Lower lobe of right lung (tissue), 2 donors: ENCODE data around the gene CEACAM18. TPM values are rescaled to one million over a fixed set of nuclear protein-coding genes. Genes with fewer than 3 reads are reported as not detected.
"Not testable (repeated sequence)": the region's sequence is repeated elsewhere in the genome, so short reads cannot be mapped to it uniquely, and the experiment has no call there.

Experiments used
- ATAC-seq, 2 donors: fragments of 200-7000 bp; cut with Tn5 transposase; one replicate each; pipeline ENCODE4 v1.9.1; 2020 to 2022; ENCODE audit warnings: mild to moderate bottlenecking in 2 of 2, moderate library complexity in 2 of 2
- DNase-seq: peaks from one replicate; pipeline ENCODE4 v3.0.0-alpha.2; 2020
- H3K27ac ChIP-seq: fragments of 200-600 bp; one replicate; pipeline ENCODE4 v1.8.0; 2022
- H3K27me3 ChIP-seq: fragments of 200-600 bp; one replicate; pipeline ENCODE4 v1.8.0; 2022; ENCODE audit warnings: low read depth
- H3K36me3 ChIP-seq: fragments of 200-600 bp; one replicate; pipeline ENCODE4 v1.8.0; 2022; ENCODE audit warnings: mild to moderate bottlenecking
- H3K4me1 ChIP-seq: fragments of 200-600 bp; one replicate; pipeline ENCODE4 v1.8.0; 2022
- H3K4me3 ChIP-seq: fragments of 200-600 bp; one replicate; pipeline ENCODE4 v1.8.0; 2022; ENCODE audit warnings: mild to moderate bottlenecking
- H3K9me3 ChIP-seq: fragments of 200-600 bp; one replicate; pipeline ENCODE4 v1.8.0; 2022
- intact Hi-C: fragments of 100-400 bp; cut with DNase I; formaldehyde crosslinking; loops from one replicate; pipeline ENCODE4 v1.11.0; 2022
- total RNA-seq: library from RNA; stranded (reverse); fragmentation: NEBNext Ultra II Directional; extraction: Animal tissue kit (Norgen Biotek cat#: 25700); gene quantifications from one replicate; pipeline ENCODE4 v1.2.1, GENCODE V29; 2021
- TF ChIP-seq, protein P1 (sequence below): fragments of 200-600 bp; IDR thresholded peaks from one replicate; pipeline ENCODE4 v1.8.0; 2022; ENCODE audit warnings: antibody characterized with exemption, mild to moderate bottlenecking
- donor health status: DM: no; HTN: yes; CAD: no; lungs with severe emphysema.

CEACAM18 gene
- total RNA-seq, 1 donor from 2014 or later, result not detected

DNA sequence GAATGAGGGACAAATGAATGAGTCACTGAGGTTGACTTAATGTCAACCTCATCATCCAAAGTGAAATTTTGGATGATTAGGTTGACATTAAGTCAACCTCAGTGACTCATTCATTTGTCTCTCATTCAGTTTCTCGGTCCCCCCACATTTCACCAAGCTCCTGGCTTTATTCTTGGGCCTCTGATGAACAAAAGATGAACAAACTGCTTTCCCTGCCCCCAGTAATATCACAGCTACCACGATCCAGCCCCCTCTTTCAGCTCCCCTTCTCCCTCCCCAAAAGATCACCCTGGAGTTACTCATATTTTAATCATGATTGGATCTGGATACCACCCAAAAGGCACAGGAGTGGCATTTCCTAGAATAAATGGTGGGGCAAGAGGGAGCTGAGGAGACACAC lies 10.8 kb downstream of the CEACAM18 start:
- ATAC-seq (no peak), DNase-seq (no peak)
- peaks cover 7% of the 10 kb centered on the region for H3K4me1 ChIP-seq
- no peak overlapping the region for H3K27ac ChIP-seq
- H3K36me3 ChIP-seq, result no peaks in the 10 kb centered on the region
- intact Hi-C loops, result no loop called here
- H3K9me3 ChIP-seq, result no peaks in the 10 kb centered on the region
- peaks cover 5% of the 10 kb centered on the region for H3K27me3 ChIP-seq
- TF ChIP-seq, protein P1, sequence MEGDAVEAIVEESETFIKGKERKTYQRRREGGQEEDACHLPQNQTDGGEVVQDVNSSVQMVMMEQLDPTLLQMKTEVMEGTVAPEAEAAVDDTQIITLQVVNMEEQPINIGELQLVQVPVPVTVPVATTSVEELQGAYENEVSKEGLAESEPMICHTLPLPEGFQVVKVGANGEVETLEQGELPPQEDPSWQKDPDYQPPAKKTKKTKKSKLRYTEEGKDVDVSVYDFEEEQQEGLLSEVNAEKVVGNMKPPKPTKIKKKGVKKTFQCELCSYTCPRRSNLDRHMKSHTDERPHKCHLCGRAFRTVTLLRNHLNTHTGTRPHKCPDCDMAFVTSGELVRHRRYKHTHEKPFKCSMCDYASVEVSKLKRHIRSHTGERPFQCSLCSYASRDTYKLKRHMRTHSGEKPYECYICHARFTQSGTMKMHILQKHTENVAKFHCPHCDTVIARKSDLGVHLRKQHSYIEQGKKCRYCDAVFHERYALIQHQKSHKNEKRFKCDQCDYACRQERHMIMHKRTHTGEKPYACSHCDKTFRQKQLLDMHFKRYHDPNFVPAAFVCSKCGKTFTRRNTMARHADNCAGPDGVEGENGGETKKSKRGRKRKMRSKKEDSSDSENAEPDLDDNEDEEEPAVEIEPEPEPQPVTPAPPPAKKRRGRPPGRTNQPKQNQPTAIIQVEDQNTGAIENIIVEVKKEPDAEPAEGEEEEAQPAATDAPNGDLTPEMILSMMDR, result no peak
- H3K4me3 ChIP-seq, result no peak overlapping the region

DNA sequence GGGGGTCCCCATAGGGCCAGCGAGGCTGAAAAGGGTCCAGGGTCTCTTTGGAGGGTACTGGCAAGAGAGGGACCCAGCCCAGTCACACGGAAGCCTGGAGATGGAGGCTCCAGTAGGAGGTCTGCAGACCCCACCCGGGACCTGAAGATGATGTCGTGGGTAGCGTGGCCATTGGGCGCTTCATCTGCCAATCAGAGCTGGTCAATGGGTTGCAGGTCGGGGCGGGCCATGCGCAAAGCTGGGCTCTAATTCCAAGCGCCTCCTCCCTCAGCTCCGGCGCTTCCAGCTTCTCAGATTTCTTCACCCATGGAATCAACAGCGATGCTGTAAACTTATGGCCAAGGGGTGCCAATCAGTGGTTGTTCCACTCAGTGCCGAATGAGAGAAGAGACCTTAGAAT lies 12.3 kb downstream of the CEACAM18 start:
- no peak for ATAC-seq
- peaks cover 5% of the 10 kb centered on the region for H3K27me3 ChIP-seq
- no peaks in the 10 kb centered on the region for H3K36me3 ChIP-seq

DNA sequence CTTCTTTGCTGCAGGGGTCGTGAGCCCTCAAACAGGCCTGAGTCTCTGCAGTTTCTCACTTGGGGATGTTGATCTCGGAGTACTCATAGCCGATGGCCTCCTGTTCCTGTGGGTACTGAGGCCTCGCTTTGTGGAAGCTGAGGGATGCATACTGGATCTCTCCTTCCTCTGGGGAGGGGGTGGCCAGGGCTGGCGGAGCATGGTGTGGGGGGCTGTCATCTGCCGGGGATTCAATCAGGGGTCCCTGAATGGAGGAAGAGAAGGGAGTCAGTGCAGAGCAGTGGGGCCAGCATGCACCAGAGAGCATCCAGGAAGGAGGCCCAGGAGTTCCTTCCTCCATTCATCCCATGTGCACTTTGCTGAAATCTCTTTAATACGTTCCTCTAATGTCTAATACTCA lies 13.2 kb downstream of the CEACAM18 start:
- H3K4me1 ChIP-seq, result peaks cover 7% of the 10 kb centered on the region
- TF ChIP-seq, protein P1, result no peak
- ATAC-seq (no peak), DNase-seq (no peak)
- no peak overlapping the region for H3K27ac ChIP-seq
- no peaks in the 10 kb centered on the region for H3K36me3 ChIP-seq
- peaks cover 5% of the 10 kb centered on the region for H3K27me3 ChIP-seq
- intact Hi-C loops, result no loop called here
- no peak overlapping the region for H3K4me3 ChIP-seq
- no peaks in the 10 kb centered on the region for H3K9me3 ChIP-seq

More for the DNA sequence above, 12.3 kb downstream of the CEACAM18 start:
- H3K9me3 ChIP-seq, result no peaks in the 10 kb centered on the region
- TF ChIP-seq, protein P1, result no peak
- H3K27ac ChIP-seq, result no peak overlapping the region
- H3K4me1 ChIP-seq, result peaks cover 7% of the 10 kb centered on the region
- intact Hi-C loops, result no loop called here
- H3K4me3 ChIP-seq, result no peak overlapping the region
- no peak for DNase-seq

DNA sequence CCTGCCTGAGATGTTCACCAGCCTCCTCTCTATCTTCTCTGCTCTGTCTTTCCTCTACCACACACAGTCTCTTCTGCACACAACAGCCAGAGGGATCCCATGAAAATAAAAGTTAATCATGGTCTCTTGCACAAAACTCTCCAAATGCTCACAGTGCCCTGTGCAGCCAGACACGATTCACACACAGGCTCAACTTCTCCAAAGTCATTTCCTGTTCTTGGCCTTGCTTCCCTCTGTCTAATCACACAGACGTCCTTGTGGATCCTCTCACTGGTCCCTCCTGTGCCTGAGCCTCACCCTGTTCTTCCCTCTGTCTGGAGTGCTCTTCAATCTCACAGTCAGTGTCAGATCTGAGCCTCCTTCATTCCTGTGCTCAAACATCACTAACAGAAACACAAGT lies 15.4 kb downstream of the CEACAM18 start:
- no peaks in the 10 kb centered on the region for H3K36me3 ChIP-seq
- peaks cover 5% of the 10 kb centered on the region for H3K27me3 ChIP-seq
- ATAC-seq (peak; percentile 18 to 64), DNase-seq (no peak)
- H3K27ac ChIP-seq, result no peak overlapping the region
- TF ChIP-seq, protein P1, result no peak
- H3K4me1 ChIP-seq, result peaks cover 7% of the 10 kb centered on the region
- no peaks in the 10 kb centered on the region for H3K9me3 ChIP-seq
- no peak overlapping the region for H3K4me3 ChIP-seq
- intact Hi-C loops, result no loop called here

DNA sequence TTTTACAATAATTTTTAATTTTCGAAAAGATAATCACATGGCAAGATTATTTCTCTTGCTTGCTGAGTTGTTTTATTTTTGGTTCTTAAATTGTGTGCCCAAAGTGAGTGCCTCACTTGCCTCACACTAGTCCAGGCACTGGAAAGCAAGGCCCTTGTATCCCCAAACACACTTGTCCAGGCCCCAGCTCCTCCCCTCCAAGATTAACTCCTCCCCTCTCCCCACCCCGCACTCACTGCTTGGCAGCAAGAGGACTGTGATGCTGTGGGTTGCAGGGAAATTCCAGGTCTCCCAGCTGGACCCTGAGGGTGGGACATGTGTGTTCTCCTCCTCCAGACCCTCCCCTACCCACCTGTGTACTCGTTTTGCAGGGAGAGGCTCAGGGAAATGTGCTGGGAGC lies 19.3 kb downstream of the CEACAM18 start:
- peaks cover 7% of the 10 kb centered on the region for H3K4me1 ChIP-seq
- TF ChIP-seq, protein P1, result no peak
- no peak overlapping the region for H3K4me3 ChIP-seq
- no peak overlapping the region for H3K27ac ChIP-seq
- DNase-seq (no peak), ATAC-seq (no peak)
- no peaks in the 10 kb centered on the region for H3K36me3 ChIP-seq
- no peaks in the 10 kb centered on the region for H3K9me3 ChIP-seq
- H3K27me3 ChIP-seq, result no peaks in the 10 kb centered on the region
- intact Hi-C loops, result no loop called here

DNA sequence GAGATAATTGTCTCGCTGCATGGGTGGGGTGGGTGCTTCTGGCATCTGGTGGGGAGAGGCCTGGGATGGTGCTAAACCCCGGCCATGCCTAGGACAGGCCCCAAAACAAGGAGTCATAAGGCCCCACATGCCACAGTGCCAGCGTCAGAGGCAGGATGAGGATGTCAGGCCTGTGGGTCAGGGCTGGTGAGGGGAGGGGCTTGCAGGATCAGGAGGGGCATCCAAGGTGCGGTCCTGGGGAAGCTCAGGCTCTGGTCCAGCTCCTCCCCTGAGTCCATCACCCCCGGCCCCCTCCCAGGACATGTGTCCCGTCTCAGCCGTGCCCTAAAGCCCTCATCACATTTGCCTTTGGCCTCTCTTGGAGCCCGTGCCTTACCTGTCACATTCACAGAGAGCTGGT lies 22.6 kb downstream of the CEACAM18 start:
- H3K36me3 ChIP-seq, DNase-seq, H3K9me3 ChIP-seq, intact Hi-C loops, H3K4me1 ChIP-seq, H3K27ac ChIP-seq, H3K27me3 ChIP-seq: not testable (repeated sequence)
- peak; percentile 5 to 26 for ATAC-seq
- H3K4me3 ChIP-seq, result peak overlapping the region; percentile 21
